ENCODE results near the gene CAMTA1.

DNA sequence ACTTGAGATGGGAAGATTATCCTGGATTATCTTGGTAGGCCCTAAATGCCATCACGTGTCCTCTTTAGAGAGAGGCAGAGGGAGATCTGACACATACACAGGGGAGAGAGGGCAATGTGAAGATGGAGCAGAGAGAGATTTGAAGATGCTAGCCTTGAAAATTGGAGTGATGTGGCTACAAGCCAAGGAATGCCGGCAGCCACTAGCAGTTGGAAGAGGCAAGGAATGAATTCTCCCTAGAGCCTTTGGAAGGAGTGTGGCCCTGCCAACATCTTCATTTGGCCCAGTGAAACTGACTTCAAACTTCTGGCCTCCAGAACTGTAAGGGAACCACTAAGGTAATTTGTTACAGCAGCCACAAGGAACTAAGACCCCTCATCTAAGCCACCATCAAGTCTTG, 8.9 kb upstream of the CAMTA1 start:
- TF ChIP-seq CTCF (IDR thresholded peaks at IDR 0.05; ENCODE audit: insufficient read depth, low read length, poor library complexity, severe bottlenecking) (no peak), EZH2phosphoT487 (conservative IDR thresholded peaks at IDR 0.05; ENCODE audit: low read length) (no peak)

All from SU-DHL-6 (cell line).